ENCODE data around the gene BUB1B. TPM values are rescaled to one million over a fixed set of nuclear protein-coding genes. Genes with fewer than 3 reads are reported as not detected.

The BUB1B gene
- total RNA-seq, 1 experiment from 2014 or later: 92.9 TPM

- Histone ChIP-seq H3K4me2 (ENCODE audit: low read length) (no peak overlapping the region), H3K36me3 (ENCODE audit: control insufficient read depth in 1 of 2, insufficient read depth in 2 of 2, low read length in 2 of 2) (peaks cover 22 to 36% of the 10 kb centered on the region in 2 experiments), H3K4me3 (replicated peaks in 1 of 2; ENCODE audit: low read depth in 1 of 2, low read length in 2 of 2) (no peak overlapping the region), H4K20me1 (ENCODE audit: insufficient read depth) (no peaks in the 10 kb centered on the region; the same call in 1 of the 2 replicates), H2AFZ (ENCODE audit: low read depth, low read length, poor library complexity, severe bottlenecking) (no peak overlapping the region), H3K27me3 (ENCODE audit: insufficient read depth, low read length) (no peaks in the 10 kb centered on the region), H3K79me2 (ENCODE audit: insufficient read depth, low read length) (peaks cover 45% of the 10 kb centered on the region), H3K27ac (ENCODE audit: low read depth, low read length) (no peak overlapping the region), H3K9ac (ENCODE audit: low read length) (no peak overlapping the region), H3K9me2 (ENCODE audit: insufficient read depth) (no peaks in the 10 kb centered on the region), H3K4me1 (ENCODE audit: control insufficient read depth in 1 of 2, insufficient read depth in 2 of 2, low read length in 2 of 2) (no peaks in the 10 kb centered on the region), H3K9me3 (ENCODE audit: control insufficient read depth in 1 of 2, insufficient read depth in 1 of 2, low read depth in 1 of 2, low read length in 2 of 2) (no peaks in the 10 kb centered on the region)
- no peak for DNase-seq (ENCODE audit: low read depth, low spot score)
- no peak for ATAC-seq
- ChIA-PET CTCF (interaction anchor here (0.9 kb wide), 1 partner anchor 34 kb away, joined by 3 read pairs; no protein-coding TSS in a partner anchor), POLR2A (no interaction called here), RAD21 (ENCODE audit: low non-redundant PET in 1 of 2, low total read pairs in 2 of 2, uncharacterized antibody in 2 of 2, unreplicated experiment in 2 of 2) (no interaction called here)
- BruUV-seq (replicated peaks): no TSS peak
- TF ChIP-seq, protein P1, sequence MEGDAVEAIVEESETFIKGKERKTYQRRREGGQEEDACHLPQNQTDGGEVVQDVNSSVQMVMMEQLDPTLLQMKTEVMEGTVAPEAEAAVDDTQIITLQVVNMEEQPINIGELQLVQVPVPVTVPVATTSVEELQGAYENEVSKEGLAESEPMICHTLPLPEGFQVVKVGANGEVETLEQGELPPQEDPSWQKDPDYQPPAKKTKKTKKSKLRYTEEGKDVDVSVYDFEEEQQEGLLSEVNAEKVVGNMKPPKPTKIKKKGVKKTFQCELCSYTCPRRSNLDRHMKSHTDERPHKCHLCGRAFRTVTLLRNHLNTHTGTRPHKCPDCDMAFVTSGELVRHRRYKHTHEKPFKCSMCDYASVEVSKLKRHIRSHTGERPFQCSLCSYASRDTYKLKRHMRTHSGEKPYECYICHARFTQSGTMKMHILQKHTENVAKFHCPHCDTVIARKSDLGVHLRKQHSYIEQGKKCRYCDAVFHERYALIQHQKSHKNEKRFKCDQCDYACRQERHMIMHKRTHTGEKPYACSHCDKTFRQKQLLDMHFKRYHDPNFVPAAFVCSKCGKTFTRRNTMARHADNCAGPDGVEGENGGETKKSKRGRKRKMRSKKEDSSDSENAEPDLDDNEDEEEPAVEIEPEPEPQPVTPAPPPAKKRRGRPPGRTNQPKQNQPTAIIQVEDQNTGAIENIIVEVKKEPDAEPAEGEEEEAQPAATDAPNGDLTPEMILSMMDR (IDR thresholded peaks at IDR 0.05 in 2 of 3, conservative IDR thresholded peaks at IDR 0.05 in 1 of 3; ENCODE audit: borderline replicate concordance in 1 of 3, insufficient read depth in 1 of 3, low read depth in 2 of 3, low read length in 2 of 3): no peak
- TF ChIP-seq POLR2AphosphoS5 (IDR thresholded peaks at IDR 0.05; ENCODE audit: low read depth, low read length): no peak
- TF ChIP-seq ZFX (IDR thresholded peaks at IDR 0.05): no peak
- no peak for TF ChIP-seq EZH2phosphoT487 (IDR thresholded peaks at IDR 0.05; ENCODE audit: borderline replicate concordance)
- TF ChIP-seq EZH2 (IDR thresholded peaks at IDR 0.05): no peak
- intact Hi-C loops (cut with micrococcal nuclease): no loop called here
Observed at GRCh38 chr15:40183636-40184463, 23.0 kb downstream of the BUB1B start.

DNA sequence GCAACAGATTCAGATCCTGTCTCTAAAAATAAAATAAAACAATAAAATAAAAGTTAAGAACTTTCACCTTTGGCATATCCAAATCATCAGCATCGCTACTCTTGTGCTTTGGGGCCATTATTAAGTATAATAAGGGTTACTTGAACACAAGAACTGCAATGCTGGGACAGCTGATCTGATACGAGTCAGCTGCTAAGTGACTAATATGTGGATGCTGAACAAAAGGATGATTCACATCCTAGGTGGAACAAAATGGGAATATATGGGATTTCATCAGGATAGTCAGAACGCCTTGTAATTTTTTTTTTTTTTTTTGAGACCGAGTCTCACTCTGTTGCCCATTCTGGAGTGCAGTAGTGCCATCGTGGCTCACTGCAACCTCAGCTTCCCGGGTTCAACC is 29.7 kb downstream of the BUB1B start:
- TF ChIP-seq FOSL1 (IDR thresholded peaks at IDR 0.05; ENCODE audit: low read depth): peak; percentile 55; the same call in 1 of the 2 replicates
- TF ChIP-seq JUND (IDR thresholded peaks at IDR 0.05): peak; percentile 33; the same call in 1 of the 2 replicates
- no peak for TF ChIP-seq EZH2phosphoT487 (IDR thresholded peaks at IDR 0.05; ENCODE audit: borderline replicate concordance)
- no peaks in the 10 kb centered on the region for H4K20me1 ChIP-seq (ENCODE audit: insufficient read depth)
- H3K4me1 ChIP-seq (ENCODE audit: control insufficient read depth in 1 of 2, insufficient read depth in 2 of 2, low read length in 2 of 2): peaks cover 0 to 2% of the 10 kb centered on the region in 2 experiments; a peak in 1 of 4 replicates
- no peak overlapping the region for H3K9ac ChIP-seq (ENCODE audit: low read length)
- no peaks in the 10 kb centered on the region for H3K9me2 ChIP-seq (ENCODE audit: insufficient read depth)
- no TSS peak for BruUV-seq (replicated peaks)
- ChIA-PET CTCF (interaction anchor here (1.5 kb wide), 1 partner anchor 86 kb away, joined by 3 read pairs; no protein-coding TSS in a partner anchor), POLR2A (interaction anchor here (0.7 kb wide), 1 partner anchor 8 kb away, joined by 4 read pairs; no protein-coding TSS in a partner anchor), RAD21 (ENCODE audit: low non-redundant PET in 1 of 2, low total read pairs in 2 of 2, uncharacterized antibody in 2 of 2, unreplicated experiment in 2 of 2) (interaction anchor here in 1 of 2 experiments (0.7 kb wide), 1 partner anchor 29 kb away, joined by 5 read pairs; no protein-coding TSS in a partner anchor)
- H3K4me2 ChIP-seq (ENCODE audit: low read length): no peak overlapping the region
- H2AFZ ChIP-seq (ENCODE audit: low read depth, low read length, poor library complexity, severe bottlenecking): no peak overlapping the region
- peaks cover 67% of the 10 kb centered on the region for H3K79me2 ChIP-seq (ENCODE audit: insufficient read depth, low read length)
- DNase-seq (ENCODE audit: low read depth, low spot score) (no peak), ATAC-seq (no peak)
- no peak overlapping the region for H3K4me3 ChIP-seq (replicated peaks in 1 of 2; ENCODE audit: low read depth in 1 of 2, low read length in 2 of 2)
- intact Hi-C loops (cut with micrococcal nuclease): no loop called here
- no peaks in the 10 kb centered on the region for H3K9me3 ChIP-seq (ENCODE audit: control insufficient read depth in 1 of 2, insufficient read depth in 1 of 2, low read depth in 1 of 2, low read length in 2 of 2)
- peaks cover 26 to 37% of the 10 kb centered on the region in 2 experiments; a peak in 2 of 4 replicates for H3K36me3 ChIP-seq (ENCODE audit: control insufficient read depth in 1 of 2, insufficient read depth in 2 of 2, low read length in 2 of 2)
- H3K27ac ChIP-seq (ENCODE audit: low read depth, low read length): no peak overlapping the region
- no peaks in the 10 kb centered on the region for H3K27me3 ChIP-seq (ENCODE audit: insufficient read depth, low read length)

Measured in HCT116 (cell line).